Loucy (cell line): ENCODE measurements around the gene STN1.

Experiments
- CTCF ChIP-seq: fragments of 200-600 bp; sonication (generic); conservative IDR thresholded peaks from 2 replicates; pipeline ENCODE4 v1.5.1; 2014; ENCODE audit warnings: mild to moderate bottlenecking, antibody characterized with exemption, low read length
- EZH2phosphoT487 ChIP-seq: fragments of 200-600 bp; IDR thresholded peaks from 2 replicates; pipeline ENCODE4 v1.6.1; 2018; ENCODE audit warnings: antibody characterized with exemption, mild to moderate bottlenecking, moderate library complexity, borderline replicate concordance

DNA sequence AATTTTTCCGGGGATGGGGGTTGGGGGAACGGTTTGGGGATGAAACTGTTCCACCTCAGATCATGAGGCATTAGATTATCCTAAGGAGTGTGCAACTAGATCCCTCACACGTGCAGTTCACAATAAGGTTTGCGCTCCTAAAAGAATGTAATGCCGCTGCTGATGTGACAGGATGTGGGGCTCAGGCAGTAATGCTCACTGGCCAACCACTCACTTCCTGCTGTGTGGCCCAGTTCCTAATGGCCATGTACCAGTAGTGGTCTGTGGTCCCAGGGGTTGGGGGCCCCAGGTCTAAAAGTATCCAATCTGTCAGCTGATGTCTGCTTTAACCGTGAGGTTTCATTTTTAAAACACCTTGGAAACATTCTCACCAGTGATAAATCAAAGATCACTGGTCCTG is 2.2 kb downstream of the STN1 start:
- no peak for TF ChIP-seq CTCF
- TF ChIP-seq EZH2phosphoT487: no peak
